GM18907 (cell line): ENCODE results near the gene MAFG.
"Not testable (repeated sequence)": the region's sequence is repeated elsewhere in the genome, so short reads cannot be mapped to it uniquely, and the experiment has no call there.

ENCODE experiments used
- ATAC-seq: cut with Tn5 transposase; IDR thresholded peaks from one replicate; pipeline ENCODE4 v1.9.1; 2021; ENCODE audit warnings: mild to moderate bottlenecking, moderate library complexity; ENCODE audit not compliant: unreplicated experiment

The MAFG gene

GRCh38 chr17:81958633-81959342 lies 31.3 kb upstream of the MAFG start:
- no peak for ATAC-seq

GRCh38 chr17:81957691-81958432 lies 30.3 kb upstream of the MAFG start:
- no peak for ATAC-seq

- no peak for ATAC-seq
Observed at GRCh38 chr17:81956607-81957589, 29.4 kb upstream of the MAFG start.

- ATAC-seq: no peak
Observed at GRCh38 chr17:81955756-81956544, 28.4 kb upstream of the MAFG start.

GRCh38 chr17:81955058-81955681 lies 27.6 kb upstream of the MAFG start:
- ATAC-seq: no peak

- ATAC-seq: no peak
Observed at GRCh38 chr17:81954131-81955057, 26.9 kb upstream of the MAFG start.

GRCh38 chr17:81953443-81953842 lies 25.9 kb upstream of the MAFG start:
- not testable (repeated sequence) for ATAC-seq

GRCh38 chr17:81952792-81953228 lies 25.3 kb upstream of the MAFG start:
- ATAC-seq: no peak

GRCh38 chr17:81951785-81952684 lies 24.5 kb upstream of the MAFG start:
- ATAC-seq: no peak

- ATAC-seq: no peak
Observed at GRCh38 chr17:81950501-81950900, 23.0 kb upstream of the MAFG start.

- no peak for ATAC-seq
Observed at GRCh38 chr17:81948635-81949378, 21.3 kb upstream of the MAFG start.

GRCh38 chr17:81947189-81947588 lies 19.7 kb upstream of the MAFG start, which contains the start of gene MYADML2:
Gene MYADML2, minus strand, starts transcription at chr17:81947233. Its CDS starts 5,492 bp downstream, at chr17:81941741.
- ATAC-seq: no peak

- no peak for ATAC-seq
Observed at GRCh38 chr17:81944858-81945257, 17.3 kb upstream of the MAFG start.

- ATAC-seq: no peak
Observed at GRCh38 chr17:81942167-81942553, 14.6 kb upstream of the MAFG start.

- ATAC-seq: no peak
Observed at GRCh38 chr17:81941484-81942166, 14.1 kb upstream of the MAFG start.
